Activated naive CD4-positive, alpha-beta T cell treated with anti-CD3 and anti-CD28 coated beads, Interleukin-2, amount 50 U/mL, for 24 hours (primary cell): Measurements from ENCODE around the gene CRYGS.
"Not testable (repeated sequence)": the region's sequence is repeated elsewhere in the genome, so short reads cannot be mapped to it uniquely, and the experiment has no call there.

ENCODE experiments used
- H3K27ac Mint-ChIP-seq: one replicate; pipeline ENCODE4 v1.8.0; 2021; ENCODE audit warnings: mild to moderate bottlenecking, mixed read lengths
- H3K27me3 Mint-ChIP-seq: one replicate; pipeline ENCODE4 v1.8.0; 2021; ENCODE audit warnings: mixed read lengths
- H3K36me3 Mint-ChIP-seq: one replicate; pipeline ENCODE4 v1.8.0; 2021; ENCODE audit warnings: mixed read lengths
- H3K4me1 Mint-ChIP-seq: one replicate; pipeline ENCODE4 v1.8.0; 2021; ENCODE audit warnings: mixed read lengths
- H3K4me3 Mint-ChIP-seq: one replicate; pipeline ENCODE4 v1.8.0; 2021; ENCODE audit warnings: mild to moderate bottlenecking, mixed read lengths
- H3K9me3 Mint-ChIP-seq: one replicate; pipeline ENCODE4 v1.8.0; 2021; ENCODE audit warnings: mixed read lengths

The CRYGS gene

DNA sequence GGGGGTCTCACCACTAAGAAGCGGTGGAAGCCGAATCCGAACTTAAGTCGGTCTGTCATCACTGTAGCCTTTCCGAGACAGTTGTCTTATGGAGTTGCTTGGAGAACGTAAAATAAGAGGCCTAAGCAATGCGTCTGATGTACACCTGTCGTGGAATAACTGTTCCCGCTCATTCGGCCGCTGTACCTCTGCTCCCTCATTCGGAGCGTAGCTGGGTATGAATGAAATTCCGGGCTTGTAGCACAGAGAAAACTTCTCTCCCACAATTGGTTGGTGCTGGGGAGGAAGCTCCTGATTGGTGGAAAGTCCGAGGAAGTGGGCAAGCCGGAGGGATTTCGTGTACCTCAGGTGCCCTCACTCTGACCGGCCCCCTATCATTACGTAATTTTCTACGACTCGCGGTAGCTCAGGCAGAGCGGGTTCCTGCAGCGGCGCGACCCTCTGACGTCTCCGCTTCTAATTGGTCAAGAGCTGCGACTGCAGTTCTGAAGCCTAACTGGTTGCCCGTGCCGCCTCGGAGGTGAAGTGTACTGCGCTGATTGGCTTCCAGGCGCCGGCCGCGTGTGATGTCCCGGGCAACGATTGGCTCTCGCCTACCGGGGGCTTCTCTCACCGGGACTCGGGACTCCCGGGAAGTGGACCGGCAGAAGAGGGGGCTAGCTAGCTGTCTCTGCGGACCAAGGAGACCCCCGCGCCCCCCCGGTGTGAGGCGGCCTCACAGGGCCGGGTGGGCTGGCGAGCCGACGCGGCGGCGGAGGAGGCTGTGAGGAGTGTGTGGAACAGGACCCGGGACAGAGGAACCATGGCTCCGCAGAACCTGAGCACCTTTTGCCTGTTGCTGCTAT lies 26.1 kb upstream of the CRYGS start, which contains the start of gene DNAJB11:
TSS of gene DNAJB11 (plus strand) at position 625 of the 845 bp plus-strand sequence. CDS start at position 803, 178 bp downstream.
- Mint-ChIP-seq H3K4me3 (peak within 1 kb of the TSS; percentile 99), H3K4me1 (peaks cover 57% of the 10 kb centered on the region), H3K36me3 (peaks cover 11% of the 10 kb centered on the region), H3K27me3 (no peaks in the 10 kb centered on the region), H3K27ac (peak within 1 kb of the TSS; percentile 93), H3K9me3 (no peaks in the 10 kb centered on the region)

DNA sequence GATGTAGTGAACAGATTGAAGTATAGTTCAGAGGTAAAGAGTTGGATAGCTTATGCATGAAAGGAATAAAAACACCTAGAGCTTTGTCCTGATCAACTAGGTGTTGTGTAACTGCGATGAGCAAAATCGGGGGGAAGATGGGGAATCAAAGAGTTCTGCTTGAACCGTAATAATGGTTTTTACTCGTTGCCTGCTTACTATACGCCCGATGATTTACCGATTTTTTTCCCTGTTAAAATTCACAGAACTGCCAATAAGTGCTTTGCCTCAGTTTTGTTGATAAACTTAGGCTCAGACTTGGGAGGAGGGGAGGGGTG lies 25.6 kb upstream of the CRYGS start:
- Mint-ChIP-seq H3K9me3 (no peaks in the 10 kb centered on the region), H3K4me3 (peak overlapping the region; percentile 99), H3K36me3 (peaks cover 9% of the 10 kb centered on the region), H3K4me1 (peaks cover 58% of the 10 kb centered on the region), H3K27me3 (no peaks in the 10 kb centered on the region), H3K27ac (peak overlapping the region; percentile 93)

- not testable (repeated sequence) for H3K9me3 Mint-ChIP-seq, H3K36me3 Mint-ChIP-seq, H3K27me3 Mint-ChIP-seq
- Mint-ChIP-seq H3K27ac (peak overlapping the region; percentile 93), H3K4me1 (peaks cover 58% of the 10 kb centered on the region), H3K4me3 (peak overlapping the region; percentile 99)
Observed at GRCh38 chr3:186569361-186569760, 25.2 kb upstream of the CRYGS start.

DNA sequence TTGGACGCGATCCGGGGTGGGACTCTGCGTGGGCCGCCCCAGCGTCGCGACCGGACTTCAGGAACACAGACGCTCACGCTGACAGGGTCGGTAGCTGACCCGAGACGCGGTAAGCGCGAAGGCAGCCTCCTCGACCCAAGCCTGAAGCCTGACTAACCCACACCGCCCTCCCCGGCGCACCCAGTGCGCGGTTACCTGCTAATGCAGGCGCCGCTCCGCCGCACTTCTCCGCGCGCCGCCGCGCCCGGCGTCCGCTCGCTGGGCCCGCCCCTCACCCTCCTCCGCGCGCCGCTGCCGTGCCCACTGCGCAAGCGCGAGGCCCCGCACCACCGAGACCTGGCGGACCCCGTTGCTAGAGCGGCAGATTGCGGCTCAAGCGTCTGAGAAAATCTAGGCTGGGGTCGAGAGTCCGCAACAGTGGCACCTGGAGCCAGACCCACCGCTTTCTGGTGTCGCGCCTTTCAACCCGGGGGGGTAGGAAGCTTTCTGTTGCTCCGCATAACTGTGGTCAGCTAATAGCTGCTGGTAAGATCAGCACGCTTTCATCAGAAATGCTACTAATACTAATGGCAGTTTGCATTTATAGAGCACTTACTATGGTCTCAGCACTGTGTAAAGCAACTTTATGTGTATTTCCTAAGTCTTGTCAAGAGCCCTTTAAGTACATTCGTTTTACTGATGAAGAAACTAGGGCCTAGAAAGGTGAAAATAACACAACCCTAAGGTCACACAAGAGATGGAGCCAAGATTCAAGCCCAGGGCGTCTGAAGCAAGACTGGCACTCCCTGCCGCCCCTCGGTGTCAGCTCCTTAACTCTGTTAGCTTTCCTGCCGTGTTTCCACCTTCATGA lies 23.1 kb upstream of the CRYGS start, which contains the start of gene TBCCD1:
TSS of gene TBCCD1 (minus strand) at position 268 of the 850 bp plus-strand sequence. CDS start 3,010 bp downstream, outside the sequence.
- H3K4me1 Mint-ChIP-seq, result peaks cover 65% of the 10 kb centered on the region

GRCh38 chr3:186566772-186567071 lies 22.5 kb upstream of the CRYGS start:
- Mint-ChIP-seq H3K27me3 (no peaks in the 10 kb centered on the region), H3K27ac (peak overlapping the region; percentile 97), H3K36me3 (peaks cover 3% of the 10 kb centered on the region), H3K4me3 (peak overlapping the region; percentile 98), H3K4me1 (peaks cover 65% of the 10 kb centered on the region), H3K9me3 (no peaks in the 10 kb centered on the region)

More for the DNA sequence above, 23.1 kb upstream of the CRYGS start, which contains the start of gene TBCCD1:
- Mint-ChIP-seq H3K36me3 (peaks cover 3% of the 10 kb centered on the region), H3K9me3 (no peaks in the 10 kb centered on the region), H3K27ac (peak within 1 kb of the TSS; percentile 97), H3K27me3 (no peaks in the 10 kb centered on the region), H3K4me3 (peak within 1 kb of the TSS; percentile 98)

DNA sequence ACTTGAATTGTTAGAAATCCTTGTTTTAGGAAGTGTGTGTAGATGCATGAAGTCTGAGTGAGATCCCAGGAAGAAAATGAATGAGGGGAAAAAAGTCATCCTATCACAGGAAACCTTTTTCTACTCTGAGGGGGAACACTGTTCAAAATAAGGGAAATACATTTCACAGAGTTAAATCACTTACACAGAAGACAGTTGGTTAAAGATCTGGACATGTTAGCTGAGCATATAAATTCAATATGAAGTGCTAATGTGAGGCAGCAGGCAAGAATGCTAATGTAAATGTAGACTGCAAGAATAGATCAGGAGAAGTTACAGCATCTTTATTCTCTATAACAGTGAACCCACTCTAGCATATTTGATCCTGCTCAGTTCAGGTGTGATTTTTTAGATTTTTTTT lies 20.4 kb upstream of the CRYGS start:
- no peaks in the 10 kb centered on the region for H3K27me3 Mint-ChIP-seq
- H3K9me3 Mint-ChIP-seq, result no peaks in the 10 kb centered on the region
- peaks cover 9% of the 10 kb centered on the region for H3K36me3 Mint-ChIP-seq
- H3K4me3 Mint-ChIP-seq, result peak overlapping the region; percentile 6
- H3K27ac Mint-ChIP-seq, result no peak overlapping the region
- H3K4me1 Mint-ChIP-seq, result peaks cover 74% of the 10 kb centered on the region

GRCh38 chr3:186552408-186553031 lies 8.3 kb upstream of the CRYGS start:
- Mint-ChIP-seq H3K27me3 (no peaks in the 10 kb centered on the region), H3K4me3 (no peak overlapping the region), H3K27ac (no peak overlapping the region), H3K36me3 (peaks cover 26% of the 10 kb centered on the region), H3K4me1 (no peaks in the 10 kb centered on the region), H3K9me3 (no peaks in the 10 kb centered on the region)

DNA sequence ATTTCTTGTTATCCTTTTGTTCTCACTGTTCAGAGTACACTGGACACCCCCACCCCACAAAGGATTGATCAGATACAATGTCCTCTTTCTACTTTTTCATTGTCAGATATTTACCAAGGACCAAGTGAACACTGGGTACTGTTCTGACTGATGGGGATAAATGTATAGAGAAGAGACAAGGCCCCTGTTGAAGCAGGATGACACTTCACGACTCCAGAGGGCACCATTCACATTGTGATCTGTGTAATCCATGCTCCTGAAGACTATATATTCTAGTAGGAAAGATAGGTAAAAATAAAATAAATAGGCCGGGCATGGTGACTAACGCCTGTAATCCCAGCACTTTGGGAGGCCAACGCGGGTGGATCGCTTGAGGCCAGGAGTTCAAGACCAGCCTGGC lies 7.2 kb upstream of the CRYGS start:
- Mint-ChIP-seq H3K9me3 (no peaks in the 10 kb centered on the region), H3K36me3 (peaks cover 20% of the 10 kb centered on the region), H3K27ac (no peak overlapping the region), H3K27me3 (no peaks in the 10 kb centered on the region), H3K4me1 (no peaks in the 10 kb centered on the region), H3K4me3 (no peak overlapping the region)

- no peaks in the 10 kb centered on the region for H3K27me3 Mint-ChIP-seq
- H3K4me3 Mint-ChIP-seq, result no peak overlapping the region
- no peak overlapping the region for H3K27ac Mint-ChIP-seq
- H3K9me3 Mint-ChIP-seq, result no peaks in the 10 kb centered on the region
- H3K4me1 Mint-ChIP-seq, result no peaks in the 10 kb centered on the region
- H3K36me3 Mint-ChIP-seq, result peaks cover 11% of the 10 kb centered on the region
Observed at GRCh38 chr3:186549497-186549896, 5.3 kb upstream of the CRYGS start.

DNA sequence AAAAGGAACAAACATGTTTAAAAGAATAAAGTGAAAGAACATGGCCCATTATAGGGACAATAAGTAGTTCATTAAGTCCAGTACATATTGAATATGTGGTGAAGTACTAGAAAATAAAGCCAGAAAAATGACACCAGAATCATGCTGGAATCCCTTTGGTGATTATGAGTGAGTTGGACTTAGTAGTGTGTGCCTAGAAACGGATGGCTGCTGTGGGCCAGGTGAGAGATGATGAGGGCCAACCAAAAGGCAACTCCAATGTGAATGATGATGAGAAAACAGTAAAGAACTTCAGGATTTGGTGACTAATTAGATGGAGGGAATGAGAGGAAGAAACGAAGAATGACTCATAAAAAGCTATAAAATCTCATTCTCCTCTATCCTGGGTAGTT lies 3.3 kb downstream of the CRYGS start:
- Mint-ChIP-seq H3K4me3 (peak overlapping the region; percentile 15), H3K27me3 (no peaks in the 10 kb centered on the region), H3K4me1 (peaks cover 46% of the 10 kb centered on the region), H3K27ac (peak overlapping the region; percentile 78), H3K9me3 (no peaks in the 10 kb centered on the region), H3K36me3 (peaks cover 1% of the 10 kb centered on the region)

- peak overlapping the region; percentile 78 for H3K27ac Mint-ChIP-seq
- H3K9me3 Mint-ChIP-seq, result no peaks in the 10 kb centered on the region
- H3K27me3 Mint-ChIP-seq, result no peaks in the 10 kb centered on the region
- H3K36me3 Mint-ChIP-seq, result peaks cover 1% of the 10 kb centered on the region
- peaks cover 51% of the 10 kb centered on the region for H3K4me1 Mint-ChIP-seq
- peak overlapping the region; percentile 15 for H3K4me3 Mint-ChIP-seq
Observed at GRCh38 chr3:186540221-186540834, 3.9 kb downstream of the CRYGS start.

- Mint-ChIP-seq H3K9me3 (no peaks in the 10 kb centered on the region), H3K4me1 (peaks cover 65% of the 10 kb centered on the region), H3K36me3 (peaks cover 1% of the 10 kb centered on the region), H3K27me3 (no peaks in the 10 kb centered on the region), H3K4me3 (no peak overlapping the region), H3K27ac (no peak overlapping the region)
Observed at GRCh38 chr3:186538779-186539178, 5.4 kb downstream of the CRYGS start.

DNA sequence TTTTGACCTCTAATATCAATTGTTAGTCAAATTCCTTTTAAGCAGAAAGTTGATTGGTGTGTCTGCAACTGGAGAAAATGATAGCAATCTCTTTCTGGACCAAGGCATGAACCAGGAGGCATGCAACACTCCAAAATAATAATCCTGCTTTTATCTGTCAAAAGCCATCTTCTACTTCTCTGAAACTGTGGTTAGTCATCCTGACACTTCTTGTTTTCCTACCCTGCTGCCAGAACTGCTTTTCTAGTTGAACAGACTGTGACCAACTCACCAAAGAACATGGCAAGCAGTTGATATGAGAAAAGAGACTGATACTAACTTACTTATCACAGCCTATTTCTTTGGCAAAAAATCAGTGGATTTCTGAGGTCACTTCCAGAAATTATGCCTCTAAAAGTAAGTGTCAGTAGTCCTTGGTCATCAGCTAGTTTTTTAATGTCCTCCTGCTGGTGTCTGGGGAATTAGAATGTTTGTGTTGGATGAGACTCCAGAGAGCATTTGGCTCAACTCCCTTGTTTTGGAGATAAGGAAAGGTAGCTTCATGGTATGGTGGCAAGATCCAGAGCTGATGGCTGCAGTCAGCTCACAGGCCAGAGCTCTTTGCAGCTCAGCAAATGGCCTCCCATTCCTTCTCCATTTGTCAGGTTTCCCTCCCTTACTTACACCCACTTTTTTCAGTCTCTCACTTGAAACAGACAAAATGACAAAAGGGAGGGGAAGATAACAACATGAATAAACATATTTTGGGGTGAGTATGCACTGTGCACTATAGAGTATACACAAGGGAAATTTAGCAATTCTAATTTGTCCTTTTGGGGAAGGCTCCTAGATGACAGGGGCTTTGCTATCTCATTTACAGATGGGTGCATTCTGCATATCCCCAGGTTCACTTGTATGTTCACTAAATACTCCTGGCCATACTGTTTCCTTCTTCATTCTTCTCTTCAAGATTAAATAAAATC lies 7.0 kb downstream of the CRYGS start:
- H3K9me3 Mint-ChIP-seq, result no peaks in the 10 kb centered on the region
- H3K4me3 Mint-ChIP-seq, result no peak overlapping the region
- peak overlapping the region; percentile 53 for H3K27ac Mint-ChIP-seq
- H3K36me3 Mint-ChIP-seq, result no peaks in the 10 kb centered on the region
- peaks cover 73% of the 10 kb centered on the region for H3K4me1 Mint-ChIP-seq
- H3K27me3 Mint-ChIP-seq, result no peaks in the 10 kb centered on the region

- H3K4me1 Mint-ChIP-seq, result peaks cover 74% of the 10 kb centered on the region
- H3K27ac Mint-ChIP-seq, result peak overlapping the region; percentile 97
- H3K4me3 Mint-ChIP-seq, result peak overlapping the region; percentile 84
- no peaks in the 10 kb centered on the region for H3K27me3 Mint-ChIP-seq
- H3K9me3 Mint-ChIP-seq, result no peaks in the 10 kb centered on the region
- no peaks in the 10 kb centered on the region for H3K36me3 Mint-ChIP-seq
Observed at GRCh38 chr3:186534113-186534669, 10.0 kb downstream of the CRYGS start.
